ENCODE measurements around the gene GPR108.

GPR108 gene

GRCh38 chr19:6717441-6717971 is 19.9 kb downstream of the GPR108 start (continued):
- no peak for TF ChIP-seq ZBTB21 (tag by site-specific recombination; IDR thresholded peaks at IDR 0.05)
- no peak for TF ChIP-seq ZNF600 (tag by site-specific recombination; IDR thresholded peaks at IDR 0.05)
- TF ChIP-seq PRDM10 (tag by site-specific recombination; IDR thresholded peaks at IDR 0.05), result no peak
- TF ChIP-seq ZNF843 (tag by site-specific recombination; IDR thresholded peaks at IDR 0.05), result no peak
- TF ChIP-seq ZNF624 (tag by site-specific recombination; IDR thresholded peaks at IDR 0.05), result no peak
- TF ChIP-seq ZNF416 (tag by site-specific recombination; IDR thresholded peaks at IDR 0.05), result no peak
- no peak for TF ChIP-seq PATZ1 (tag by site-specific recombination; IDR thresholded peaks at IDR 0.05)
- TF ChIP-seq YY1 (tag by site-specific recombination; IDR thresholded peaks at IDR 0.05), result no peak; the same call in 1 of the 2 replicates
- no peak for TF ChIP-seq ZNF202 (tag by site-specific recombination; IDR thresholded peaks at IDR 0.05; ENCODE audit: borderline replicate concordance)
- TF ChIP-seq SP2 (tag by site-specific recombination; IDR thresholded peaks at IDR 0.05), result no peak
- 0 out of 2 replicates have a peak, but pooled peaks have one; percentile 79 for TF ChIP-seq ZNF670 (tag by site-specific recombination; IDR thresholded peaks at IDR 0.05; ENCODE audit: low read depth)
- peak; percentile 43; the same call in 1 of the 2 replicates for TF ChIP-seq KLF9 (tag by site-specific recombination; IDR thresholded peaks at IDR 0.05; ENCODE audit: low read depth)
- TF ChIP-seq ZBTB48 (tag by site-specific recombination; IDR thresholded peaks at IDR 0.05), result no peak; the same call in none of the 2 replicates
- no peak; the same call in 1 of the 2 replicates for TF ChIP-seq ZNF704 (tag by site-specific recombination; IDR thresholded peaks at IDR 0.05)
- peak; percentile 71; the same call in 1 of the 2 replicates for TF ChIP-seq ZNF580 (tag by site-specific recombination; IDR thresholded peaks at IDR 0.05)
- TF ChIP-seq ZNF433 (tag by site-specific recombination; IDR thresholded peaks at IDR 0.05; ENCODE audit: low read depth), result no peak
- no peak for TF ChIP-seq ZNF280D (tag by site-specific recombination; IDR thresholded peaks at IDR 0.05)
- TF ChIP-seq ZNF391 (tag by site-specific recombination; IDR thresholded peaks at IDR 0.05; ENCODE audit: borderline replicate concordance, low read depth), result no peak
- no peak; the same call in 1 of the 2 replicates for TF ChIP-seq BCL6B (tag by site-specific recombination; IDR thresholded peaks at IDR 0.05)
- no peak for TF ChIP-seq ZNF274 (IDR thresholded peaks at IDR 0.05; ENCODE audit: low read length)
- TF ChIP-seq ZNF274 (tag by site-specific recombination; IDR thresholded peaks at IDR 0.05; ENCODE audit: borderline replicate concordance), result 0 out of 2 replicates have a peak, but pooled peaks have one; percentile 12
- TF ChIP-seq RBAK (tag by site-specific recombination; IDR thresholded peaks at IDR 0.05), result no peak
- TF ChIP-seq ZNF2 (tag by site-specific recombination; IDR thresholded peaks at IDR 0.05), result peak; percentile 91
- TF ChIP-seq ZNF747 (tag by site-specific recombination; IDR thresholded peaks at IDR 0.05), result no peak
- no peak for TF ChIP-seq MEIS1 (CRISPR knock-in tag; IDR thresholded peaks at IDR 0.05; ENCODE audit: borderline replicate concordance)
- TF ChIP-seq ZNF362 (tag by site-specific recombination; IDR thresholded peaks at IDR 0.05), result no peak
- TF ChIP-seq ZNF23 (tag by site-specific recombination; IDR thresholded peaks at IDR 0.05; ENCODE audit: borderline replicate concordance), result no peak; the same call in 1 of the 2 replicates

Measured in HEK293 (cell line).